ENCODE measurements around the gene DNMT1. TPM values are rescaled to one million over a fixed set of nuclear protein-coding genes. Genes with fewer than 3 reads are reported as not detected.

Gene DNMT1
- total RNA-seq, 2 donors from 2014 or later = 57.5 to 61.2 TPM

DNA sequence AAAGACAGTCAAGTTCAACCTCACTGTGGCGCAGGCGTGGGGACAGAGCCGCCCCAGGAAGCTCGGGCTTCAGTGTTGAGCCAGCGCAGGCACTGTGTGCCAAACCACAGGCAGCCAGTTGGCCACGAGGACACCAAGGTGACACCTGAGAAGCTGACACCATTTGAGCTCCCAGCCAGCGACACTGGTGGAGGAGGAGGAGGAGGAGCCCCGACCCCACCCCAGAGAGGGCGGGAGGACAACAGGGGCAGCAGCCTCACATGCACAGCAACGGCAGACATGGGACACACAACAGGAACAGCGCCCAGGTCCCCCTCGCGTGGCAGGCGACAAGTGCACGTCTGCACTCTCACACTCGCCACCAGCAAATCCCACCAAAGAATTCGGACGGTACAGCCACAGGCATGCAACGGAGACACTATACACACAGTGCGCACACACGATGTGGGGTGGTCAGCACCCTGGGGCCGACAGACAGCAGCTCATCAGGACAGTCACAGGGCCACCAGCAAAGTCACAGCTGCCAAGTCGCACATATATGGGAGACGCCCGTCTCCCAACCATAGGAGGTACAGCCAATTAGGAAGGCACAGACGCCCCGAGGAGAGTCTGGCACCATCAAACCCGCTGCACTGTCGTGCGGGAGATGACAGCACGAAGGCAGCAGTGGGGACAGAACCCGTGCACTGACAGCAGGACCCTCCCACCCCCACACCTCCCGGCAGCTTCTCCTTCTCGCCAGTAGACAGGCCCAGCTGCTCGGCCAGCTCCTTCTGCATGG is 78.5 kb downstream of the DNMT1 start:
- TF ChIP-seq, protein P1, sequence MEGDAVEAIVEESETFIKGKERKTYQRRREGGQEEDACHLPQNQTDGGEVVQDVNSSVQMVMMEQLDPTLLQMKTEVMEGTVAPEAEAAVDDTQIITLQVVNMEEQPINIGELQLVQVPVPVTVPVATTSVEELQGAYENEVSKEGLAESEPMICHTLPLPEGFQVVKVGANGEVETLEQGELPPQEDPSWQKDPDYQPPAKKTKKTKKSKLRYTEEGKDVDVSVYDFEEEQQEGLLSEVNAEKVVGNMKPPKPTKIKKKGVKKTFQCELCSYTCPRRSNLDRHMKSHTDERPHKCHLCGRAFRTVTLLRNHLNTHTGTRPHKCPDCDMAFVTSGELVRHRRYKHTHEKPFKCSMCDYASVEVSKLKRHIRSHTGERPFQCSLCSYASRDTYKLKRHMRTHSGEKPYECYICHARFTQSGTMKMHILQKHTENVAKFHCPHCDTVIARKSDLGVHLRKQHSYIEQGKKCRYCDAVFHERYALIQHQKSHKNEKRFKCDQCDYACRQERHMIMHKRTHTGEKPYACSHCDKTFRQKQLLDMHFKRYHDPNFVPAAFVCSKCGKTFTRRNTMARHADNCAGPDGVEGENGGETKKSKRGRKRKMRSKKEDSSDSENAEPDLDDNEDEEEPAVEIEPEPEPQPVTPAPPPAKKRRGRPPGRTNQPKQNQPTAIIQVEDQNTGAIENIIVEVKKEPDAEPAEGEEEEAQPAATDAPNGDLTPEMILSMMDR (IDR thresholded peaks at IDR 0.05) = no peak
- no peak for ATAC-seq (ENCODE audit: insufficient number of reproducible peaks, low FRiP score, low read depth)
- DNase-seq (ENCODE audit: low spot score) = no peak
- Histone ChIP-seq H3K27ac (no peak overlapping the region), H3K4me3 (no peak overlapping the region), H3K4me1 (ENCODE audit: control insufficient read depth in 1 of 2, low read depth in 2 of 2) (peaks cover 22 to 24% of the 10 kb centered on the region in 2 donors), H3K27me3 (replicated peaks; ENCODE audit: insufficient read depth) (no peaks in the 10 kb centered on the region), H3K9me3 (no peaks in the 10 kb centered on the region), H3K36me3 (peaks cover 34% of the 10 kb centered on the region)

GRCh38 chr19:10115392-10116084 is 79.2 kb downstream of the DNMT1 start:
- no peak for ATAC-seq (ENCODE audit: insufficient number of reproducible peaks, low FRiP score, low read depth)
- Histone ChIP-seq H3K27me3 (replicated peaks; ENCODE audit: insufficient read depth) (no peaks in the 10 kb centered on the region), H3K36me3 (peaks cover 40% of the 10 kb centered on the region), H3K9me3 (no peaks in the 10 kb centered on the region), H3K4me1 (ENCODE audit: control insufficient read depth in 1 of 2, low read depth in 2 of 2) (peaks cover 14 to 17% of the 10 kb centered on the region in 2 donors), H3K27ac (no peak overlapping the region), H3K4me3 (no peak overlapping the region)
- no peak for DNase-seq (ENCODE audit: low spot score)
- TF ChIP-seq, protein P1 (IDR thresholded peaks at IDR 0.05) = no peak

GRCh38 chr19:10114651-10115391 is 79.9 kb downstream of the DNMT1 start:
- Histone ChIP-seq H3K27me3 (replicated peaks; ENCODE audit: insufficient read depth) (no peaks in the 10 kb centered on the region), H3K27ac (no peak overlapping the region), H3K4me3 (no peak overlapping the region), H3K36me3 (peaks cover 47% of the 10 kb centered on the region), H3K9me3 (no peaks in the 10 kb centered on the region), H3K4me1 (ENCODE audit: control insufficient read depth in 1 of 2, low read depth in 2 of 2) (peaks cover 10 to 13% of the 10 kb centered on the region in 2 donors)
- ATAC-seq (ENCODE audit: insufficient number of reproducible peaks, low FRiP score, low read depth) (no peak), DNase-seq (ENCODE audit: low spot score) (no peak)
- TF ChIP-seq, protein P1 (IDR thresholded peaks at IDR 0.05) = no peak

- no peak overlapping the region for H3K27ac ChIP-seq
- no peaks in the 10 kb centered on the region for H3K9me3 ChIP-seq
- peaks cover 8 to 12% of the 10 kb centered on the region in 2 donors for H3K4me1 ChIP-seq (ENCODE audit: control insufficient read depth in 1 of 2, low read depth in 2 of 2)
- DNase-seq (ENCODE audit: low spot score) = no peak
- TF ChIP-seq, protein P1 (IDR thresholded peaks at IDR 0.05) = no peak
- ATAC-seq (ENCODE audit: insufficient number of reproducible peaks, low FRiP score, low read depth) = no peak
- H3K27me3 ChIP-seq (replicated peaks; ENCODE audit: insufficient read depth) = no peaks in the 10 kb centered on the region
- peaks cover 54% of the 10 kb centered on the region for H3K36me3 ChIP-seq
- no peak overlapping the region for H3K4me3 ChIP-seq
Observed at GRCh38 chr19:10113964-10114650, 80.6 kb downstream of the DNMT1 start.

Data from thoracic aorta (tissue), 2 donors.